IMR-90 (cell line): ENCODE results near the gene CUX1.
"Not testable (repeated sequence)": the region's sequence is repeated elsewhere in the genome, so short reads cannot be mapped to it uniquely, and the experiment has no call there.

Experiments used
- BHLHE40 ChIP-seq: fragments of 150-350 bp; IDR thresholded peaks from 2 replicates; pipeline ENCODE4 v1.6.1; 2016; ENCODE audit warnings: mild to moderate bottlenecking, low read depth, low read length
- CEBPB ChIP-seq: IDR thresholded peaks from 2 replicates; pipeline ENCODE4 v1.6.1; 2012; ENCODE audit warnings: low read depth, low read length, improper control_type of control experiment
- CTCF ChIP-seq: conservative IDR thresholded peaks from 2 replicates; pipeline ENCODE4 v1.5.1; 2012; ENCODE audit warnings: mild to moderate bottlenecking, low read depth, low read length, improper control_type of control experiment
- MAFK ChIP-seq: IDR thresholded peaks from 2 replicates; pipeline ENCODE4 v1.6.1; 2012; ENCODE audit warnings: low read depth, low read length, improper control_type of control experiment
- MAZ ChIP-seq: IDR thresholded peaks from 2 replicates; pipeline ENCODE4 v1.6.1; 2012; ENCODE audit warnings: low read depth, mild to moderate bottlenecking, low read length, improper control_type of control experiment, moderate library complexity, borderline replicate concordance
- POLR2A ChIP-seq: IDR thresholded peaks from 2 replicates; pipeline ENCODE4 v1.6.1; 2012; ENCODE audit warnings: mild to moderate bottlenecking, low read depth, low read length
- SMC3 ChIP-seq: fragments of 150-350 bp; IDR thresholded peaks from 2 replicates; pipeline ENCODE4 v1.6.1; 2016; ENCODE audit warnings: low read depth, mild to moderate bottlenecking, antibody characterized with exemption, low read length, moderate library complexity
- TF ChIP-seq, protein P1 (sequence below): fragments of 150-350 bp; IDR thresholded peaks from 2 replicates; pipeline ENCODE4 v1.6.1; 2016; ENCODE audit warnings: low read depth, mild to moderate bottlenecking, low read length, moderate library complexity, borderline replicate concordance

- TF ChIP-seq CTCF, POLR2A, BHLHE40, SMC3, MAZ, MAFK, CEBPB: not testable (repeated sequence)
- TF ChIP-seq, protein P1, sequence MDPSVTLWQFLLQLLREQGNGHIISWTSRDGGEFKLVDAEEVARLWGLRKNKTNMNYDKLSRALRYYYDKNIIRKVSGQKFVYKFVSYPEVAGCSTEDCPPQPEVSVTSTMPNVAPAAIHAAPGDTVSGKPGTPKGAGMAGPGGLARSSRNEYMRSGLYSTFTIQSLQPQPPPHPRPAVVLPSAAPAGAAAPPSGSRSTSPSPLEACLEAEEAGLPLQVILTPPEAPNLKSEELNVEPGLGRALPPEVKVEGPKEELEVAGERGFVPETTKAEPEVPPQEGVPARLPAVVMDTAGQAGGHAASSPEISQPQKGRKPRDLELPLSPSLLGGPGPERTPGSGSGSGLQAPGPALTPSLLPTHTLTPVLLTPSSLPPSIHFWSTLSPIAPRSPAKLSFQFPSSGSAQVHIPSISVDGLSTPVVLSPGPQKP = not testable (repeated sequence)
Observed at GRCh38 chr7:102051736-102052135, 234.3 kb downstream of the CUX1 start.
